SK-N-MC (cell line): Measurements from ENCODE around the gene PTDSS2.

Experiments used
- EZH2 ChIP-seq: fragments of 200-600 bp; sonication (generic); IDR thresholded peaks from one replicate; pipeline ENCODE4 v1.6.1; 2017; ENCODE audit warnings: antibody characterized with exemption
- FOXP2 ChIP-seq: optimal IDR thresholded peaks from 2 replicates; pipeline ENCODE3; 2011; ENCODE audit warnings: mild to moderate bottlenecking, moderate library complexity; ENCODE audit not compliant: insufficient read depth; ENCODE audit errors: extremely low read length, control extremely low read depth
- POLR2AphosphoS5 ChIP-seq: IDR thresholded peaks from 2 replicates; pipeline ENCODE4 v1.6.1; 2012; ENCODE audit warnings: mild to moderate bottlenecking, low read depth, low read length, borderline replicate concordance

DNA sequence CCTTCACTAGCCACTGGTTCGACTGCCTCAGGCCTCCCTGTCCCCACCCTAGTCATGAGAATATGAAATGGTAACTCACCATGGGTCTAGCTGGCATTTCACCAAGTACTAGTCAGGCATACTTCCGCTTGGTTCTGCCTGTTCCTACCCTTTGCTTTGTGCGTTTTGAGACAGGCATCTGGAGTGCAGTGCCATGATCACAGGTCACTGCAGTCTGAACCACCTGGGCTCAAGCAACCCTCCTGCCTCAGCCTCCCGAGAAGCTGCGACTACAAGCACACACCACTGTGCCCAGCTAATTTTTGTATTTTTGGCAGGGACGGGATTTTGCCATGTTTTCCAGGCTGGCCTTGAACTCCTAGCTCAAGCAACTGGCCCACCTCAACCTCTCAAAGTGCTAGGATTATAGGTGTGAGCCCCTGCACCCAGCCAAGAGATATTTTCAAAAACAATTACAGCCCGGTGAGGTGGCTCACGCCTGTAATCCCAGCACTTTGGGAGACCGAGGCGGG, 71.2 kb downstream of the PTDSS2 start:
- TF ChIP-seq POLR2AphosphoS5 (no peak), EZH2 (no peak), FOXP2 (no peak)
